ENCODE measurements around the gene SQSTM1.
"Not testable (repeated sequence)": the region's sequence is repeated elsewhere in the genome, so short reads cannot be mapped to it uniquely, and the experiment has no call there.

SQSTM1 gene

GRCh38 chr5:179824745-179825112 lies 4.0 kb downstream of the SQSTM1 start:
- DNase-seq (ENCODE audit: low read depth in 3 of 3) = no peak

GRCh38 chr5:179825655-179826182 lies 5.0 kb downstream of the SQSTM1 start:
- no peak for DNase-seq (ENCODE audit: low read depth in 3 of 3)

- no peak for DNase-seq (ENCODE audit: low read depth in 3 of 3)
These were observed 7.0 kb downstream of the SQSTM1 start for GRCh38 chr5:179827680-179828079.

- no peak for DNase-seq (ENCODE audit: low read depth in 3 of 3)
These were observed 8.2 kb downstream of the SQSTM1 start for GRCh38 chr5:179828756-179829421.

GRCh38 chr5:179829732-179830435 lies 9.2 kb downstream of the SQSTM1 start:
- DNase-seq (ENCODE audit: low read depth in 3 of 3) = no peak

GRCh38 chr5:179830818-179831468 lies 10.2 kb downstream of the SQSTM1 start:
- no peak for DNase-seq (ENCODE audit: low read depth in 3 of 3)

- no peak for DNase-seq (ENCODE audit: low read depth in 3 of 3)
These were observed 11.5 kb downstream of the SQSTM1 start for GRCh38 chr5:179832039-179832745.

GRCh38 chr5:179833056-179833708 lies 12.5 kb downstream of the SQSTM1 start:
- no peak for DNase-seq (ENCODE audit: low read depth in 3 of 3)

GRCh38 chr5:179833709-179834070 lies 13.0 kb downstream of the SQSTM1 start:
- DNase-seq (ENCODE audit: low read depth in 3 of 3) = no peak

GRCh38 chr5:179834120-179834519 lies 13.4 kb downstream of the SQSTM1 start:
- DNase-seq (ENCODE audit: low read depth in 3 of 3) = no peak

- not testable (repeated sequence) for DNase-seq (ENCODE audit: low read depth in 3 of 3)
These were observed 14.2 kb downstream of the SQSTM1 start for GRCh38 chr5:179834871-179835270.

- DNase-seq (ENCODE audit: low read depth in 3 of 3) = peak in 2 of 3 experiments; percentile 32 to 38
These were observed 15.7 kb downstream of the SQSTM1 start for GRCh38 chr5:179836225-179837019.

GRCh38 chr5:179837076-179838011 lies 16.6 kb downstream of the SQSTM1 start:
- no peak for DNase-seq (ENCODE audit: low read depth in 3 of 3)

- no peak for DNase-seq (ENCODE audit: low read depth in 3 of 3)
These were observed 18.9 kb downstream of the SQSTM1 start for GRCh38 chr5:179839328-179840256.

- DNase-seq (ENCODE audit: low read depth in 3 of 3) = no peak
These were observed 19.6 kb downstream of the SQSTM1 start for GRCh38 chr5:179840321-179840720.

- no peak for DNase-seq (ENCODE audit: low read depth in 3 of 3)
These were observed 20.1 kb downstream of the SQSTM1 start for GRCh38 chr5:179840766-179841165.

- DNase-seq (ENCODE audit: low read depth in 3 of 3) = no peak
These were observed 20.9 kb downstream of the SQSTM1 start for GRCh38 chr5:179841621-179842020.

- no peak for DNase-seq (ENCODE audit: low read depth in 3 of 3)
These were observed 32.4 kb downstream of the SQSTM1 start for GRCh38 chr5:179852993-179853547.
